HG03139 (cell line): ENCODE results near the gene FAAH.

Experiments used
- ATAC-seq: cut with Tn5 transposase; IDR thresholded peaks from one replicate; pipeline ENCODE4 v1.9.1; 2021; ENCODE audit not compliant: unreplicated experiment

Gene FAAH

GRCh38 chr1:46400421-46400820 is 6.3 kb downstream of the FAAH start:
- no peak for ATAC-seq

- ATAC-seq, result no peak
Observed at GRCh38 chr1:46401154-46401913, 7.2 kb downstream of the FAAH start.

- ATAC-seq, result no peak
Observed at GRCh38 chr1:46401964-46402626, 8.0 kb downstream of the FAAH start.

GRCh38 chr1:46403916-46404315 is 9.8 kb downstream of the FAAH start:
- ATAC-seq, result no peak

DNA sequence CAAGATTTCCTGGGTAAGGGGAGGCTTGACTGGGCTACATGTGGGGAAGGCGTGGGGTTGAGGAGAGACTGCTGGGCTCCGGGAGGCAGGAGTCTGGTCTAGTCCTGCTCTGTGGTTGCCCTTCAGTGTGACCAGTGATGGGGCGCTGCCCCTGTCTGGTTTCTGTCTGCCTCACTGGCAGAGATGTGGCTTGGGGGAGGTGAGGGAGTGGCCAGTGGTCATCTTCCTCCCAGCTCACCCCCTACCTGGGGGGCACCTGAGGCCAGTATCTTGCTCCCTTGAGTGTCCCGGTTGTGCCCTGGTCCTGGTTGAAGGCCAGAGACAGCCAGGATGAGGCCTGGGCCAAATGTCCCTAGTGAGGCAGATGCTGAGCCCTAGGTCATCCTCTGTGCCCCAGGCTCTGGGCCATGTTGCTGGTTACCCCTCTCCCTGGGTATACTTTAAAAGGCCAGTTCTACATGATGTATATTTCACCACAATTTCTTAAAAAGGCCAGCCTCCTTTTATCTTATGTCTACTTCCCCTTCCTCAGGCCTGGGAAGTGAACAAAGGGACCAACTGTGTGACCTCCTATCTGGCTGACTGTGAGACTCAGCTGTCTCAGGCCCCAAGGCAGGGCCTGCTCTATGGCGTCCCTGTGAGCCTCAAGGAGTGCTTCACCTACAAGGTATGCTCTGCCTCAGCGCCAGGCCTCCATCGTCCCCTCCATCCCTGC is 10.5 kb downstream of the FAAH start:
- no peak for ATAC-seq

DNA sequence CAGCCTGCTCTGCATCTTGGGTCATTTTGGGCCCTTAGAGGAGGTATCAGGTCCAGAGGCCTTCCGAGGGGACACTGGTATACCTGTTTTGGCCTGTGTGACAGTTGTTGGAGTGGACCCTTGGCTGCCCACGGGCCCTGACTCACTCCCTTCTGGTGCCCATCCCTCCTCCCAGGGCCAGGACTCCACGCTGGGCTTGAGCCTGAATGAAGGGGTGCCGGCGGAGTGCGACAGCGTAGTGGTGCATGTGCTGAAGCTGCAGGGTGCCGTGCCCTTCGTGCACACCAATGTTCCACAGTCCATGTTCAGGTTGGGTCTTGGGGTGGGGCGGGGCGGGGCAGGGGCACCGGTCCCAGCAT is 11.1 kb downstream of the FAAH start:
- no peak for ATAC-seq

DNA sequence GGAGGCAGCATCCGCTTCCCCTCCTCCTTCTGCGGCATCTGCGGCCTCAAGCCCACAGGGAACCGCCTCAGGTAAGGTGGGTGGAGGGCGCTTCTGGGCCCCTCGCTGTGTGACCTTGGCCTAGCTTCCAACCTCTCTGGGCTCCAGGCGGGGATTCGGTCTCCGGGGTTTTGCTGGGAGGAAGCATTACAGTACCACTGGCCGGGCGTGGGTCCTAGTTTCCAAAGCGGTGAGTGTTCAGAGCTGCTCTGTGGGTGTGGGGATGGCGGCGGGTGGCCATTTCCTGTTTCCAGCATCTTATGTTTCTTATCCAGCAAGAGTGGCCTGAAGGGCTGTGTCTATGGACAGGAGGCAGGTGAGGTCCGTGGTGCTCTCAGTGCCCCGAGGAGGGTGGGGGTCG is 11.6 kb downstream of the FAAH start:
- ATAC-seq, result no peak

- no peak for ATAC-seq
Observed at GRCh38 chr1:46406881-46407608, 12.9 kb downstream of the FAAH start.

- ATAC-seq, result no peak
Observed at GRCh38 chr1:46407636-46408035, 13.5 kb downstream of the FAAH start.

GRCh38 chr1:46408356-46409062 is 14.4 kb downstream of the FAAH start:
- no peak for ATAC-seq

DNA sequence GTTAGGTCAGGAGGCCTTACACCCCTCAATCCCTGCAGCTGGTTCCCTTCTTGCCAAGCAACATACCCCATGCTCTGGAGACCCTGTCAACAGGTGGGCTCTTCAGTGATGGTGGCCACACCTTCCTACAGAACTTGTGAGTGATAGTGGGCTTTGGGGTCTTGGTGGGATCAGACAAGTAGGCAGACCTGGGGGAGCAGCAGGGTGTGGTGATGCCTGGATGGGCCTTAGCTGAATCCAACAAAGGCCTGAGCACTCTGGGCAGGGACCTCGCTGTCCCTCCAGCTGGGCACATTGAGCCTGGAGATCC is 14.9 kb downstream of the FAAH start:
- no peak for ATAC-seq

GRCh38 chr1:46410156-46411009 is 16.3 kb downstream of the FAAH start:
- no peak for ATAC-seq

DNA sequence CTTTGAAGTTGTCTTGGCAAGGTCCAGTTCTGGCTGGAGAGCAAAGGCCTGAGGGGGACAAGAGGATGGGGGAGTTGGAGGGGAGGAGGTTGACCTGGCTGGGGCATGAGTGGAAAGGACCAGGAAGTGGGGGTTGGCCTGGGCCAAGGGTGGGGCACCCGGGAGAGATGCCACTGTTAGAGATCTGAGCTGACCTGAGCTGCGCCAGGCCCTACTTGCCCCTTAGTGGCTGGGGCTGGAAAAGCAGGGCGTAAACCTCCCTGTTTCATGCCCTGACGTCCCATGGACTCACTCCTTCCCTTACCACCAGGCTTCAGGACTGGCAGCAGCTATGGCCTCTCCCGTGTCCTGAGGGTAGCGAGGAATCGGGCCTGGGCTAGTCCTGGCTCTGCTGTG is 16.9 kb downstream of the FAAH start:
- ATAC-seq, result no peak

DNA sequence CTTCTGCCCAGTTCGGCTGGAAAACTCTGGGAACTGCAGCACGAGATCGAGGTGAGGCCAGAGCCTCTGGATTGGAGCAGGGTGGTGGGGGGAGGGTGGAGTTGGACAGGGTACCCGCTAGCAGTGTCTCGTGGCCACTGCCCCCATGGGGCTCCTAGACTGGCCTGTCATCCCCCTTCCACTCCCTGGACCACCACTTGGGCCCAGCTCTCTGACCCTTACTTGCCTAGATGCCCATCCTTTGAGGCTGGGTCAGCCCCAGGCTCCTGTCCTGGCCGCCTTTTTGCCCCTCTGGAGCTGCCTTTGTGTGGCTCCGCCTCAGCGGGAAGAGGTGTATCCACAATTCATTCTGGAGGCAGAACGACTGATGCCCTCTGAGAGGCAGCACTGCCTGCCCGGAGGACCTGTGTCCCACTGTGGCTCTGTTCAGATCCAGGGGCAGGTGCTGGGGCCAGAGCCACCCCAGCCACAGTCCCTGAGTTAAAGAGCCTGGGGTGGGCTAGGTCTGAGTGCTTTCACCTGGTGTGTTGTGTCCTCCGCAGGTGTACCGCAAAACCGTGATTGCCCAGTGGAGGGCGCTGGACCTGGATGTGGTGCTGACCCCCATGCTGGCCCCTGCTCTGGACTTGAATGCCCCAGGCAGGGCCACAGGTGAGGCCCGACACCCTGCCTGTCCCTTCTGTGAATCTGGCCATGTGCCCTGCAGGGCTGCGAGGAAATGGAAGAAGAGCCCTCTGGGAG is 17.7 kb downstream of the FAAH start:
- ATAC-seq, result no peak

GRCh38 chr1:46412893-46413595 is 18.9 kb downstream of the FAAH start:
- ATAC-seq, result no peak

- no peak for ATAC-seq
Observed at GRCh38 chr1:46413596-46413985, 19.5 kb downstream of the FAAH start.

DNA sequence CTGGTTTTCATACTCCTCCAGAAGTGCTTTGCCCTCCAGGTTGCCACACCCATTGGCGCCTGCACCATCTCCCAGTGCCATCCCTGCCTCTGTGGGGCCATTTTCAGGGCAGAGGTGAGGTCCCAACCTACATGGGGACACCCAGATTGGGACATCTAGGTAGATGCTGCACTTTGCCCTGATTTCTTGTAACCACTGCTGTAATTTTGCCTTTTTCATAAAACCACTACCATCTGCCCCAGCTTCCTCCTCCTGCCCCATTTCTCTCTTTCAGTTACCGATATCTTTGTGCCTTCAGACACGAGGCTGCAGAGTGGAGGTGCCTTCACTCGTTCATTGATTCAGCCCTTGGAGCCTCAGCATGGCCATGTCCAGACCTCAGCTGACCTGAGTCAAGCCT is 21.4 kb downstream of the FAAH start:
- no peak for ATAC-seq

- no peak for ATAC-seq
Observed at GRCh38 chr1:46418976-46419375, 24.9 kb downstream of the FAAH start.

- ATAC-seq, result no peak
Observed at GRCh38 chr1:46420533-46420915, 26.4 kb downstream of the FAAH start.
